B cell (primary cell): ENCODE data around the gene NHS. TPM values are rescaled to one million over a fixed set of nuclear protein-coding genes. Genes with fewer than 3 reads are reported as not detected.

Experiments
- ATAC-seq: fragments of 200-7000 bp; cut with Tn5 transposase; one replicate; pipeline ENCODE4 v1.10.0; 2021; ENCODE audit warnings: low read depth, mild to moderate bottlenecking, moderate number of reproducible peaks, moderate library complexity
- CTCF ChIA-PET: fragments of 350-600 bp; sonication (Branson Sonifier 250); formaldehyde crosslinking; loops from one replicate; lab custom pipeline; 2021; ENCODE audit warnings: antibody characterized with exemption, inconsistent platforms; lab: Charles Lee
- POLR2A ChIA-PET: fragments of 350-600 bp; sonication (Branson Sonifier 250); formaldehyde crosslinking; loops from one replicate; lab custom pipeline; 2021; ENCODE audit warnings: antibody characterized with exemption; lab: Charles Lee
- DNase-seq: peaks from one replicate; pipeline ENCODE4 v3.0.0; 2013
- H2AFZ ChIP-seq: 2 replicates; pipeline ENCODE4 v1.6.1; 2012; ENCODE audit warnings: mild to moderate bottlenecking, low read depth, low read length; ENCODE audit not compliant: insufficient read depth, poor library complexity, severe bottlenecking
- H3K27ac ChIP-seq, 2 donors: 1 replicate in 1 of 2; 2 replicates in 1 of 2; pipeline ENCODE4 v1.5.1; 2012 to 2013; ENCODE audit warnings: low read length in 2 of 2, mild to moderate bottlenecking in 2 of 2, moderate library complexity in 1 of 2
- H3K27me3 ChIP-seq, 4 experiments: fragments of 200-600 bp in 1 of 4; sonication (generic) in 1 of 4; replicated peaks in 1 of 4; 1 replicate in 2 of 4; 2 replicates in 2 of 4; pipeline versions ENCODE4 v1.6.1 to v1.7.0; 2013 to 2016; ENCODE audit warnings: low read length in 3 of 4, mild to moderate bottlenecking in 2 of 4, mixed read lengths in 1 of 4, moderate library complexity in 1 of 4; ENCODE audit not compliant: insufficient read depth in 4 of 4, control insufficient read depth in 3 of 4; ENCODE audit errors: control extremely low read depth in 1 of 4
- H3K36me3 ChIP-seq, 2 experiments: replicated peaks in 1 of 2; 1 replicate in 1 of 2; 2 replicates in 1 of 2; pipeline versions ENCODE4 v1.6.1 to v1.7.1; 2013; ENCODE audit warnings: low read length in 1 of 2; ENCODE audit not compliant: insufficient read depth in 2 of 2, control insufficient read depth in 1 of 2; ENCODE audit errors: control extremely low read depth in 1 of 2, extremely low read depth in 1 of 2
- H3K4me1 ChIP-seq, 2 donors: fragments of 200-600 bp in 1 of 2; sonication (generic) in 1 of 2; 1 replicate in 1 of 2; 2 replicates in 1 of 2; pipeline versions ENCODE4 v1.5.1 to v1.6.1; 2013 to 2017; ENCODE audit warnings: low read length in 2 of 2; ENCODE audit not compliant: control insufficient read depth in 2 of 2, insufficient read depth in 2 of 2
- H3K4me2 ChIP-seq: replicated peaks from 2 replicates; pipeline ENCODE3; 2012; ENCODE audit warnings: mild to moderate bottlenecking, low read depth, low read length; ENCODE audit not compliant: poor library complexity, severe bottlenecking
- H3K4me3 ChIP-seq, 5 experiments: fragments of 200-600 bp in 1 of 5; sonication (generic) in 1 of 5; 1 replicate in 3 of 5; 2 replicates in 2 of 5; pipeline versions ENCODE4 v1.5.1 to v1.7.0; 2011 to 2016; ENCODE audit warnings: low read length in 4 of 5, mild to moderate bottlenecking in 4 of 5, low read depth in 2 of 5, control low read depth in 1 of 5, moderate library complexity in 1 of 5; ENCODE audit not compliant: insufficient read depth in 1 of 5; ENCODE audit errors: control extremely low read depth in 1 of 5, extremely low read depth in 1 of 5
- H3K79me2 ChIP-seq: fragments of 200-600 bp; sonication (generic); one replicate; pipeline ENCODE4 v1.6.0; 2016; ENCODE audit warnings: low read length; ENCODE audit not compliant: control insufficient read depth, insufficient read depth
- H3K9ac ChIP-seq: fragments of 200-600 bp; sonication (generic); 2 replicates; pipeline ENCODE4 v1.6.1; 2017; ENCODE audit warnings: mild to moderate bottlenecking, low read length, moderate library complexity
- H3K9me3 ChIP-seq, 3 donors: one replicate each; pipeline versions ENCODE4 v1.6.1 to v1.7.1; 2013; ENCODE audit warnings: low read length in 2 of 3; ENCODE audit not compliant: control insufficient read depth in 2 of 3, insufficient read depth in 1 of 3; ENCODE audit errors: control extremely low read depth in 1 of 3
- H4K20me1 ChIP-seq: 2 replicates; pipeline ENCODE4 v1.6.0; 2012; ENCODE audit warnings: mild to moderate bottlenecking, low read length; ENCODE audit not compliant: insufficient read depth, control insufficient read depth, poor library complexity, severe bottlenecking
- H3K27ac Mint-ChIP-seq: one replicate; pipeline ENCODE4 v1.8.0; 2021; ENCODE audit warnings: mixed read lengths
- H3K27me3 Mint-ChIP-seq: one replicate; pipeline ENCODE4 v1.8.0; 2021; ENCODE audit warnings: mixed read lengths
- H3K4me1 Mint-ChIP-seq: one replicate; pipeline ENCODE4 v1.8.0; 2021; ENCODE audit warnings: mixed read lengths
- H3K4me3 Mint-ChIP-seq: one replicate; pipeline ENCODE4 v1.8.0; 2021; ENCODE audit warnings: mixed read lengths
- H3K9me3 Mint-ChIP-seq: one replicate; pipeline ENCODE4 v1.8.0; 2022; ENCODE audit warnings: mixed read lengths; ENCODE audit not compliant: insufficient read depth
- CTCF ChIP-seq: fragments of 200-600 bp; IDR thresholded peaks from one replicate; pipeline ENCODE4 v1.8.0; 2022; ENCODE audit warnings: antibody characterized with exemption, mild to moderate bottlenecking
- EZH2 ChIP-seq: IDR thresholded peaks from 2 replicates; pipeline ENCODE4 v1.6.1; 2012; ENCODE audit warnings: borderline replicate concordance, low read depth, mild to moderate bottlenecking, moderate library complexity, low read length; ENCODE audit not compliant: insufficient read depth, poor library complexity, severe bottlenecking
- WGBS: methylation state at CpG from one replicate; pipeline ENCODE4 v1.1.5; 2013; ENCODE audit warnings: missing lambda C conversion rate; ENCODE audit not compliant: insufficient coverage; 5-methylcytosine and 5-hydroxymethylcytosine counted together
- intact Hi-C: fragments of 100-400 bp; cut with micrococcal nuclease; formaldehyde crosslinking; loops from one replicate; pipeline ENCODE4 v1.10.0; 2022
- polyA plus RNA-seq: library from polyadenylated mRNA; depleted of rRNA; stranded (reverse); fragments of >200 nt; gene quantifications from 2 replicates; pipeline ENCODE4 v1.2.3, GENCODE V29; 2012
- total RNA-seq, 2 donors: library from RNA; stranded (reverse); fragments of 120-200 nt in 1 of 2; gene quantifications; 1 replicate in 1 of 2; 2 replicates in 1 of 2; pipeline versions ENCODE4 v1.2.3 to v1.2.4, GENCODE V29; 2013 to 2022

Gene NHS
- total and polyA plus RNA-seq, 2 donors (not counting 1 experiment from before 2014, with no cell fraction given), result not detected

- ATAC-seq, result no peak
- DNase-seq, result no peak
- Histone ChIP-seq H3K4me1 (no peaks in the 10 kb centered on the region), H3K4me2 (no peak overlapping the region), H3K4me3 (no peak overlapping the region), H2AFZ (no peak overlapping the region), H4K20me1 (no peaks in the 10 kb centered on the region), H3K36me3 (no peaks in the 10 kb centered on the region), H3K9ac (no peak overlapping the region), H3K9me3 (no peaks in the 10 kb centered on the region), H3K27me3 (no peaks in the 10 kb centered on the region), H3K27ac (no peak overlapping the region), H3K79me2 (no peaks in the 10 kb centered on the region)
- WGBS, result no CpG with 5 or more reads among the region's 3 CpGs
- H3K27me3 Mint-ChIP-seq, result peaks cover 3% of the 10 kb centered on the region
- intact Hi-C loops, result no loop called here
- CTCF ChIA-PET, result no interaction called here
- no peak for TF ChIP-seq EZH2
- no peak for TF ChIP-seq CTCF
- H3K4me3 Mint-ChIP-seq, result no peak overlapping the region
- no peak overlapping the region for H3K27ac Mint-ChIP-seq
- no peaks in the 10 kb centered on the region for H3K4me1 Mint-ChIP-seq
- POLR2A ChIA-PET, result no interaction called here
- H3K9me3 Mint-ChIP-seq, result no peaks in the 10 kb centered on the region
These were observed 228.2 kb downstream of the NHS start for GRCh38 chrX:17603196-17603595.

GRCh38 chrX:17605676-17606075, 230.7 kb downstream of the NHS start:
- Histone ChIP-seq H4K20me1 (no peaks in the 10 kb centered on the region), H3K4me1 (no peaks in the 10 kb centered on the region), H3K36me3 (no peaks in the 10 kb centered on the region), H3K9ac (no peak overlapping the region), H3K79me2 (no peaks in the 10 kb centered on the region), H3K4me2 (no peak overlapping the region), H2AFZ (no peak overlapping the region), H3K4me3 (no peak overlapping the region), H3K9me3 (no peaks in the 10 kb centered on the region), H3K27me3 (no peaks in the 10 kb centered on the region), H3K27ac (no peak overlapping the region)
- Mint-ChIP-seq H3K27me3 (no peaks in the 10 kb centered on the region), H3K9me3 (no peaks in the 10 kb centered on the region), H3K27ac (no peak overlapping the region), H3K4me1 (no peaks in the 10 kb centered on the region), H3K4me3 (no peak overlapping the region)
- POLR2A ChIA-PET, result no interaction called here
- CTCF ChIA-PET, result no interaction called here
- ATAC-seq (no peak), DNase-seq (no peak)
- no peak for TF ChIP-seq EZH2
- TF ChIP-seq CTCF, result no peak
- WGBS, result 60% methylated on average over 1 of the region's 3 CpGs
- intact Hi-C loops, result no loop called here
